HG03196 (cell line): Measurements from ENCODE around the gene ITGA1.

ENCODE experiments used
- ATAC-seq: cut with Tn5 transposase; IDR thresholded peaks from one replicate; pipeline ENCODE4 v1.9.1; 2021; ENCODE audit not compliant: unreplicated experiment

The ITGA1 gene

GRCh38 chr5:52893863-52894262 is 106.1 kb downstream of the ITGA1 start:
- no peak for ATAC-seq

- no peak for ATAC-seq
These were observed 106.7 kb downstream of the ITGA1 start for GRCh38 chr5:52894451-52894850.

- no peak for ATAC-seq
These were observed 107.4 kb downstream of the ITGA1 start for GRCh38 chr5:52895075-52895474.

- no peak for ATAC-seq
These were observed 108.1 kb downstream of the ITGA1 start for GRCh38 chr5:52895572-52896413.

GRCh38 chr5:52896534-52897237 is 109.0 kb downstream of the ITGA1 start:
- no peak for ATAC-seq

GRCh38 chr5:52897238-52897614 is 109.5 kb downstream of the ITGA1 start:
- no peak for ATAC-seq

- ATAC-seq, result no peak
These were observed 111.4 kb downstream of the ITGA1 start for GRCh38 chr5:52898961-52899680.

GRCh38 chr5:52903142-52903541 is 115.4 kb downstream of the ITGA1 start:
- no peak for ATAC-seq

- ATAC-seq, result no peak
These were observed 118.6 kb downstream of the ITGA1 start for GRCh38 chr5:52906343-52906742.

GRCh38 chr5:52906845-52907244 is 119.1 kb downstream of the ITGA1 start:
- ATAC-seq, result no peak

GRCh38 chr5:52909192-52909591 is 121.5 kb downstream of the ITGA1 start:
- no peak for ATAC-seq

- ATAC-seq, result no peak
These were observed 122.4 kb downstream of the ITGA1 start for GRCh38 chr5:52910071-52910470.

- peak; percentile 96 for ATAC-seq
These were observed 127.6 kb downstream of the ITGA1 start for GRCh38 chr5:52915176-52915875.

GRCh38 chr5:52920929-52921328 is 133.2 kb downstream of the ITGA1 start:
- ATAC-seq, result no peak

GRCh38 chr5:52922384-52922783 is 134.7 kb downstream of the ITGA1 start:
- ATAC-seq, result no peak

- no peak for ATAC-seq
These were observed 136.7 kb downstream of the ITGA1 start for GRCh38 chr5:52924456-52924855.

- no peak for ATAC-seq
These were observed 137.3 kb downstream of the ITGA1 start for GRCh38 chr5:52925001-52925400.

- ATAC-seq, result no peak
These were observed 141.0 kb downstream of the ITGA1 start for GRCh38 chr5:52928689-52929088.

GRCh38 chr5:52938226-52938625 is 150.5 kb downstream of the ITGA1 start:
- no peak for ATAC-seq

- ATAC-seq, result peak; percentile 65
These were observed 155.6 kb downstream of the ITGA1 start for GRCh38 chr5:52943285-52943684.

GRCh38 chr5:52943808-52944207 is 156.1 kb downstream of the ITGA1 start:
- no peak for ATAC-seq
